PFSK-1 (cell line): ENCODE measurements around the gene PITPNM3.

Experiments
- FOXP2 ChIP-seq: optimal IDR thresholded peaks from 2 replicates; pipeline ENCODE3; 2011; ENCODE audit warnings: borderline replicate concordance, control low read depth, inconsistent platforms; ENCODE audit not compliant: insufficient read depth; ENCODE audit errors: extremely low read length, extremely low read depth
- POLR2AphosphoS5 ChIP-seq: IDR thresholded peaks from 2 replicates; pipeline ENCODE4 v1.6.1; 2012; ENCODE audit warnings: low read depth, mild to moderate bottlenecking, control low read depth, low read length, moderate library complexity
- SIN3A ChIP-seq: IDR thresholded peaks from 2 replicates; pipeline ENCODE4 v1.6.1; 2012; ENCODE audit warnings: mild to moderate bottlenecking, low read length, moderate library complexity, borderline replicate concordance; ENCODE audit not compliant: insufficient read depth
- TAF1 ChIP-seq: IDR thresholded peaks from 2 replicates; pipeline ENCODE4 v1.6.1; 2012; ENCODE audit warnings: low read length, control low read depth, borderline replicate concordance; ENCODE audit not compliant: insufficient read depth
- TF ChIP-seq, protein P1 (sequence below), 2 experiments: IDR thresholded peaks; 2 replicates each; pipeline versions ENCODE4 v1.6.1 to v1.8.0; 2011 to 2012; ENCODE audit warnings: low read depth in 2 of 2, low read length in 2 of 2, control low read depth in 1 of 2, inconsistent platforms in 1 of 2, mild to moderate bottlenecking in 1 of 2, moderate library complexity in 1 of 2; ENCODE audit not compliant: insufficient read depth in 1 of 2

PITPNM3 gene

DNA sequence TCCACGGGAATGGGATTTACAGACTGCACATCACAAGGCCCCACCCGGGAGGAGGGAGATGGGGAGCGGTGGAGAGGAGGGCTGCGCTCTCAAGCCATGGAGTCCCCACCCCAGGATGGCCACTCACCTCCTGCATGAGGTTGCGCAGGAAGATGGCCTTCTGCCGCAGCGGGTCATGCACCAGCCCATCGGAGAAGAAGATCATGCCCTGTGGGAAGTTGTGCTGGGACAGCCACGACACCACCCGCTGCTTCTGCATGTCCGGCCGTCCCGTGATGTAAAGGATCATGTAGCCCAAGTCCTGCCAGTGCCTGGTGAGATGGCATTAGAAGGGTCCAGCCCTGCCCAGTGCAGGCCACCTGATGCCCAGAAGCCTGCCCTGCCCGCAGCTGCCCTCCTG is 95.1 kb downstream of the PITPNM3 start:
- TF ChIP-seq SIN3A (no peak), POLR2AphosphoS5 (no peak)
- TF ChIP-seq, protein P1, sequence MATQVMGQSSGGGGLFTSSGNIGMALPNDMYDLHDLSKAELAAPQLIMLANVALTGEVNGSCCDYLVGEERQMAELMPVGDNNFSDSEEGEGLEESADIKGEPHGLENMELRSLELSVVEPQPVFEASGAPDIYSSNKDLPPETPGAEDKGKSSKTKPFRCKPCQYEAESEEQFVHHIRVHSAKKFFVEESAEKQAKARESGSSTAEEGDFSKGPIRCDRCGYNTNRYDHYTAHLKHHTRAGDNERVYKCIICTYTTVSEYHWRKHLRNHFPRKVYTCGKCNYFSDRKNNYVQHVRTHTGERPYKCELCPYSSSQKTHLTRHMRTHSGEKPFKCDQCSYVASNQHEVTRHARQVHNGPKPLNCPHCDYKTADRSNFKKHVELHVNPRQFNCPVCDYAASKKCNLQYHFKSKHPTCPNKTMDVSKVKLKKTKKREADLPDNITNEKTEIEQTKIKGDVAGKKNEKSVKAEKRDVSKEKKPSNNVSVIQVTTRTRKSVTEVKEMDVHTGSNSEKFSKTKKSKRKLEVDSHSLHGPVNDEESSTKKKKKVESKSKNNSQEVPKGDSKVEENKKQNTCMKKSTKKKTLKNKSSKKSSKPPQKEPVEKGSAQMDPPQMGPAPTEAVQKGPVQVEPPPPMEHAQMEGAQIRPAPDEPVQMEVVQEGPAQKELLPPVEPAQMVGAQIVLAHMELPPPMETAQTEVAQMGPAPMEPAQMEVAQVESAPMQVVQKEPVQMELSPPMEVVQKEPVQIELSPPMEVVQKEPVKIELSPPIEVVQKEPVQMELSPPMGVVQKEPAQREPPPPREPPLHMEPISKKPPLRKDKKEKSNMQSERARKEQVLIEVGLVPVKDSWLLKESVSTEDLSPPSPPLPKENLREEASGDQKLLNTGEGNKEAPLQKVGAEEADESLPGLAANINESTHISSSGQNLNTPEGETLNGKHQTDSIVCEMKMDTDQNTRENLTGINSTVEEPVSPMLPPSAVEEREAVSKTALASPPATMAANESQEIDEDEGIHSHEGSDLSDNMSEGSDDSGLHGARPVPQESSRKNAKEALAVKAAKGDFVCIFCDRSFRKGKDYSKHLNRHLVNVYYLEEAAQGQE (IDR thresholded peaks at IDR 0.05; ENCODE audit: insufficient read depth in 1 of 2, low read depth in 2 of 2, low read length in 2 of 2), result no peak

DNA sequence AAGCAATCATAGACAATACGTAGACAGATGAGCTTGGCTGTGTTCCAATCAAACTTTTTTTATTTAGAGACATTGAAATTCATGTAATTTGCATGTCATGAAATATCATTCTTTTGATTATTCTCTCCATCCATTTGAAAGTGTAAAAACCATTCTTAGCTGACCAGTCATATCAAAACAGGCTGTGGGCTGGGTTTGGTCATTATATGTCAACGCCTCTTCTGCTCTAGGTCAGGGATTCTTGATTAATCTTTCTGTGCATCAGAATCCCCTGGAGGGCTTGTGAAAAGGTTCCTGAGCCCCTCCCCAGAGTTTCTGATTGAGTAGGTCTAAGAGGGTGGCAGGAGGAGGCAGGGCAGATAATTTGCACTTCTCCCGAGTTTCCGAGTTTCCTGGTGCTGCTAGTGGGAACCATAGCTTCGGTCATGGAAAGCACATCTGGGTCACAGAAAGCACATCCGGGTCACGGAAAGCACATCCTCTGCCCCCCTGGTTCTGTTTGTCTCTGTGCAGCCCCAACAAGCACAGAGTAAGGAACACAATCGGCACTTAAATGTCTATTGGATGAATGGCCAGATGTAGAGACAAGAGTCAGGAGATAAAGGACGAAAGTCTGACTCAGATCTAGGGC is 95.7 kb downstream of the PITPNM3 start:
- no peak for TF ChIP-seq SIN3A
- TF ChIP-seq TAF1, result no peak
- TF ChIP-seq, protein P1 (IDR thresholded peaks at IDR 0.05; ENCODE audit: insufficient read depth in 1 of 2, low read depth in 2 of 2, low read length in 2 of 2), result no peak
- TF ChIP-seq FOXP2, result no peak
- no peak for TF ChIP-seq POLR2AphosphoS5

DNA sequence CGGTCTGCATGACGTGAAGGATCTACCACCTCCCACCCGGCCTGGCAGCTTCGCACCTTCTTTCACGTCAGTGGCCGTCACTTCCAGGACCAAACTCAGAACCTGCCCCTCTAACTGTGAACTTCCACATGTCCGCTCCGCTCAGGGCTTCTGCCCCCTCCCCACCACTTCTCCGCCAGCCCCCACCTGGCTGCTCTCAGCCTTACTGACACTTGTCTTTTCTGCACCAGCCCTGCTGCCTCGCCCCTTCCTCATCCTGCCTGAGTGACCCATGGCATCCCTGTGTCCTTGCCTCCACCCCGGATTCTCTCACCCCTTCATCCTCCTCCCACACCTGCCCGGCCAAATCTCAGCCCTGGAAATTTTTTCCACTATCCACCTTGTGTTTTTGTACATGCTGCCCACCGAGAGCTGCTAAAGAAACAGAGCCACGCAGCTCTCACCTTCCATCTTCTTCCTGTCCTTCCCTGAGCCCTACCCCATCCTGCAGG is 97.8 kb downstream of the PITPNM3 start:
- no peak for TF ChIP-seq FOXP2
- TF ChIP-seq, protein P1 (IDR thresholded peaks at IDR 0.05; ENCODE audit: insufficient read depth in 1 of 2, low read depth in 2 of 2, low read length in 2 of 2), result no peak
- no peak for TF ChIP-seq POLR2AphosphoS5
- TF ChIP-seq SIN3A, result no peak
- no peak for TF ChIP-seq TAF1

DNA sequence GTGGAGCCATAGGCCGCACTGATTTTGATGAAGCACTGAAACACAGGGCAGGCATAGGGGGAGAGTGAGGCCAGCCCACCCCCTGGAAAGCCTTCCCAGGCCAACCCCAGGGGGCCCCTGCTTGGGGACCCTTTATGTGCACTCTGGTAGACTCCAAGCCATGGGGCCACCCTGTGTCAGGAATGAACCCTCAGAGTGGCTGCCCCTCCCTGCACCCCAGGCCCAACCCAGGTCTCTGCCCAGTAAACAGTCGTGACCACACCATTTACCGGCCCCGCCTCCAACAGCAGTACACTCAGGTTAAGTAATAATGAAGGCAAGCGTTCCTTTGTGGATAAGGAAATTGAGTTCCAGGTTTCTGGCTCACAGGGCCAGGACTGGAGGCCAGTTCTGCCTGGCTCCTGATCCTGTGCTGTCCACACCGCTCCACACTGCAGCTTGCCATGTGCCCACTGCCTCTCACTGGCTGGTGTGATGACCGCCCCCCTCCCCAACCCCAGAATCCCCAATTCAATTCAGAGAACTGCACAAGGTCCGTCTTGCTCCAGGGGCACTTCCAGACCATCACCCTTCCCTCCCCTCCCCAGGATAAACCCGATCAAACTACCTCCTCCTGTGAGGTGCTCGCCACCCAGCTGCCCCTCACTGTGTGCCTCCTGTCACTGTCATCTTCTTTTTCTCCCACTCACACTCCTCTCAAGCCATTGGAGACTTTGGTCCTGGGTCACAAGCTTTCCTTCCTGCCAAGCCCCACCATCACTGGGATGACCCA is 98.5 kb downstream of the PITPNM3 start:
- TF ChIP-seq FOXP2, result no peak
- TF ChIP-seq, protein P1 (IDR thresholded peaks at IDR 0.05; ENCODE audit: insufficient read depth in 1 of 2, low read depth in 2 of 2, low read length in 2 of 2), result no peak
- no peak for TF ChIP-seq POLR2AphosphoS5
- TF ChIP-seq SIN3A, result no peak
- TF ChIP-seq TAF1, result no peak
